SIG-M5 (cell line): Measurements from ENCODE around the gene GRPEL2.
"Not testable (repeated sequence)": the region's sequence is repeated elsewhere in the genome, so short reads cannot be mapped to it uniquely, and the experiment has no call there.

ENCODE experiments used
- DNase-seq: peaks from one replicate; lab custom pipeline; 2025; lab: John Stamatoyannopoulos, UW

The GRPEL2 gene

GRCh38 chr5:149376711-149377447 is 31.6 kb downstream of the GRPEL2 start:
- DNase-seq = no peak

DNA sequence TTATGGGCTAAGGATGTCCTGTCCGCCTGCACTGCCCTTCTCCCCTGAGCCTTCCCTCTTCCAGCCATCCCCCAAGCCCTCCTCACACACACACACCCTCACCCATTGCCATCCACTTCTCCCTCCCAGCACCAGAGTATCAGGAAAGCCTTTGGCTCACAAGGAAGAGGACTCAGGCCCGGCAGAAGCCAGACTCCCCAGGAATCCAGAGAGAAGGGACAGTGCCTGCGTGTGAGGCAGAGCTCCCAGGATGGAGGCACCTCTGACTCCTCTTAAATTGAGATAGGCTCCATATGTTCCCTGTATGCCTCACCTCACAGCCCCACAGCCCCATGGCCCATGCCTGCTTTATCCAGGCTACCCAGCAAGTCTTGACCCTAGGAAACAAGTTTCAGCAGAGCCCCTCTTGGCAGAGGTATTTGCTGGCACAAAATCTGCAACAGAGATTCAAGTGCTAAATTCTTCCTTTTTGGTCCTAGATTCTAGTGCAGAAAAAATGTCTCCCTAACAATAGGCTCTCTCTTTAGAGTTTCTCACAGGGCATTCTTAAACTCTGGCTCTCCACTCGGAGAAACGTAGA is 33.0 kb downstream of the GRPEL2 start:
- DNase-seq = no peak

GRCh38 chr5:149379177-149379761 is 34.0 kb downstream of the GRPEL2 start, which contains the start of gene IL17B:
TSS of gene IL17B (minus strand) at chr5:149379292. CDS start at chr5:149379225, 67 bp downstream.
- no peak for DNase-seq

DNA sequence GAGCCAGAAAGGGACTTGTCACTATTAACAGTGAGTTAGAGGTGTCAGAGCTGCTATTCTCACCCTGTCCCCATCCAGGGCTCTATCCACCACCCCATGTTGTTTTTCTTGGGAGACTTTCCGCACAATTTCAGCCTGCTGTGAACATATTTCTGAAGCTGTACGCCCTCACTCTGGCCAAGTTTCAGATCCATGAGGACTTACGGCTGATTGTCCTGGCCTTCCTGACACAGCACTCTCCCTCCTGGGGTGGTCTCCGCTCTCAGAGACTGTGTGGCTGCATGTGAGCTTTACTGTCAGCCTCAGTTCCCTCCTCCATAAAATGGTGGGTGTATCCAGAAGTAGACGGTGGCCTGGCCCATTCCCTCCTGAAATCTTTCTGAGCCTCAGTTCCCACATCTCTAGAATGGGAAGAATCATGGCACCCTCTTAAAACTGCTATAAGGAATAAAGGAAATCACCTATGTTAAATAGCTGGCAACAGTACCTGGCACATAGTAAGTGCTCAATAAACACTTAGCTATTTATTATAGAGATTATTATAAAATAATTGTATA is 34.6 kb downstream of the GRPEL2 start:
- DNase-seq = no peak

DNA sequence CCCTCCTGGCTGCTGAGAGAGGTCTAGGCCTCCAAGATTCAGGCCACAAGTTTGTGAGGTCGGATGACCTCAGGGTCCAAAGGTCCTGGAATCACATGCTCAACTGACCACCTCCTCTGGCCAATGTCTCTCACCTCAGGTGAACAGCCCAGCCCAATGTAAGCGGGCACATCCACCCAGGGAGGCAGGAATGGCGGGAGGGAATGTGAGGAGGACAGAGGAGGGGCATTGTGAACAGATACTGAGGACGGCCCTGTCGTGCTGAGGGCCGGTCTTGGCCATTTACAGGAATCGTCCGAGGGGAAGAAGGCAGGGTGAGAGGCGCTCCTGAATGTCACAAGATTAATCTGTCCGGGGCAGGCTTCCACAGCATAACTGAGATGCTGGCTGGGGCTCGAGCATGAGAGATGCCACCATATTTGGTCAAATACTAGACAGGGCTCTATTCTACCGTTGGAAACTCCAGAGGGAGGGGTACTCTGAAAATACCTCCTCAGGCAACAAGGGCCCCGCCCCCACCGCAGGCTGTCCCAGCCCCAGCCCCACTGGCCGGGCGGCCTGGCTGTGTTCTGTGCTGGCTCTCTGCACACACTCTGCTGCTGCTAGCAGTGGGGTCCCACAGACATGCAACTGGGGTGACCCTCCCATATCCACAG is 35.3 kb downstream of the GRPEL2 start:
- DNase-seq = no peak

GRCh38 chr5:149381261-149381985 is 36.1 kb downstream of the GRPEL2 start:
- no peak for DNase-seq

GRCh38 chr5:149381986-149382338 is 36.7 kb downstream of the GRPEL2 start:
- DNase-seq = no peak

GRCh38 chr5:149382517-149383220 is 37.4 kb downstream of the GRPEL2 start:
- no peak for DNase-seq

DNA sequence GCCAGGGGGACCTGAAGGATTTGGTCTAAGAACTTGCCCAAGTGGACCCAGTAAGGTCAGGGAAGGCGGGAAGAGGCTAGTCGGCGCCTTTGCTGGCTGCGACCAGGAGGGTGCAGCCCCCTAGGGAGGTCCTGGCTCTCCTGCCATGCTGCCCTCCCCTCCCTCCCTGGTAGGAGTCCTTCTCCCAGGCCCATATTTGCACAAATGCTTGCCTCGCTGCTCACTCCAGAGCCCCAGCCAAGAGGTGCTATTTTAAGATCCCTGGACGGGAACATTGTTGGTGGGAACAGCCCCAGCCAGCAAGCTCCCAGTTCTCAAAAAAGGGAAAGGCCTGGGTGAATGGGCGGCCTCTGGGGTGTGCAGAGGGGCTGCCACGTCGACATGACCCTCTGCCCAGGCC is 38.1 kb downstream of the GRPEL2 start:
- no peak for DNase-seq

- DNase-seq = no peak
These were observed 40.9 kb downstream of the GRPEL2 start for GRCh38 chr5:149386166-149386565.

DNA sequence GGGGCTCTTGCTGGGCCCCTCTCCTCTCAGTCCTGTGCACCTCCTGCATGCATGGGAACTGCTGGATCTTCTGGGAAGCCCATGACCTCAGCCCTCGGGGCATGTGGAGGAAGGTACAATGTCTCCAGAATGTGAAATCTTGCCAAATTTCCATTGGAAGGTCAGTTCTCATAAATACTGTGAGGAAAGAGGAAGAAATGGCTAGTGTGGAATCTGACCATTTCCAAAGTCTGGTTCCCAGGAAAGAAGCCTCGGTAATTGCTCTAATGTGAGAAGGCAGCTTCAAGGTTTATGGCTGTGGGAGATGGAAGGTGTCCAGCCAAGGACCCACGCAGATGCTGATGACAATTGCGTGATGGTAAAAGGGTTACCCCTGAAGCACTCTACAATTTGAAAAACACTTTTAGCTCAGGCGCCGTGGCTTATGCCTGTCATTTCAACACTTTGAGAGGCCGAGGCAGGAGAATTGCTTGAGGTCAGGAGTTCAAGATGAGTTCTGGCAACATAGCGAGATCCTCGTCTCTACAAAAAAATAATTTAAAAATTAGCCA is 41.9 kb downstream of the GRPEL2 start:
- no peak for DNase-seq

GRCh38 chr5:149387982-149388381 is 42.7 kb downstream of the GRPEL2 start:
- no peak for DNase-seq

DNA sequence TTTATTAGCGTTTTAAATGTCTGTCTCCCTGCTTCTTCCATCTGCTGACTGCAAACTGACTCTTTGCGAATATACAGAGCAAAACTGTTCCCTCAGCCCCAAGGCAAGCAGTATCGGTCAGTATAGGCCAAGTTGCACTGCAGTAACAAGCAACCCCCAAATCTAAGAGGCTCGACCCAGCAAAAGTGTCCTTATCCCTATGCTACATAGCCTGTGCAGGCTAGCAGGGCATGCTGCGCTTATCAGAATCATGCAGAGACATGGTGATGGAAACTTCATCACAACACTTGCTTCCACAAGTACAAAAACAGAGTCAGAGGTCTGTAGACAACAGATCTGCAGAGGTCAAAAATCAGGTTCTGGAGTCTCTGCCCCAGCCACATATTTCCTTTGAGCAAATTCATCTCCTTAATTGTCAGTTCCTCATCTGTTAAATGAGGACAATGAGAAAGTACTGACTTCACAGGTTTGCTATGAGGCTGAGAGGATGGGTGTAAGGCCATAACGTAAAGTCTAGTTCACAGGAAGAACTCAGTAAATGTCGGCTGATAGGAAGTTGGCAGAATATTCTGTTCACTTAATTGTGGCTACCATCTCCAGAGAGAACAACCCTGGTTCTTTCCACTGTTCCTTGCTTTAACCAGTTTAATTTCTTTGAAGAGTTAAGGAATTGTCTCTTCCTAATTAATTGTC is 43.3 kb downstream of the GRPEL2 start:
- DNase-seq = no peak

DNA sequence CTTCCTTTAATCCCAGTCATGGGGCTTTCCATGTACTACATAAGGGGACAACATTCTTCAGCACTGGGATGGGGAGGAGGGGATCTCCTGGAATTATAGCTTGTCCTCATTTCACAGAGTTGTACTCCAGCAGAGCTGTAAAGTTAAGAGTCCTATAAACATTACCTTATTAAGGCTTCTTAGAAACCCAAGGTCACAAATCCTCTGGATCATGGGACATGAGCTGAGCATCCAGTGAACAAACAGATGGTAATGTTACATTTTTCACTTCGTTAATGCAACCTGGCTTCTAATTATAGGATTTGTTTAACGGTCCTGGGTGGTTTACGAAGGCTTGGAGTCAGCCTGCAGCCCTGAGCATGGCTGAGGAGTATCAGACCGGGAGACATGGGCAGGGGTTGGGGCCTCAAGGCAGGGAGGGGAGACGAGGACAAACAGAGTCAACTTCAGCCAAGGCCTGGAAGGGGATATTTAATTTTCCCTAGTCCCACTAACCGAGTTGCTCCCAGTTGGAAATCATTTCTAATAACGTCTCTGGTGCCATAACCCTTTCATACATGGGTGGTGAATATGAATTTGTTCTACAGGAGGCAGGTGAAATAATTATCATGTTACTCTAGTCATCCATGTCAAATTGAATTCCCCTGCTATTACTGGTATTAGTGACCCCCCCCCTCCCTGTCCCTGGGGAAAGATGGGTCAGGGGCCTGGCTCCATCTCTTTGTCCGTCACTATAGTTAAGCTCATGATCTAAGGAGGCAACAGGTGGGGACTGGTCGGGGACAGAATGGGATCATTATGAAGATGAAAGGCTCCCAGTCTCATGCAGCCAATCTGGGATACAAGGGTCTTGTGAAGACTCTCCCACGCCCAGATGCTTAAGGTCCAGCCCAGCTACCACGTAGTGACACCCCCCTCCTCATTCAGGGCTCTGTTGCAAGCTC is 44.5 kb downstream of the GRPEL2 start:
- no peak for DNase-seq

DNA sequence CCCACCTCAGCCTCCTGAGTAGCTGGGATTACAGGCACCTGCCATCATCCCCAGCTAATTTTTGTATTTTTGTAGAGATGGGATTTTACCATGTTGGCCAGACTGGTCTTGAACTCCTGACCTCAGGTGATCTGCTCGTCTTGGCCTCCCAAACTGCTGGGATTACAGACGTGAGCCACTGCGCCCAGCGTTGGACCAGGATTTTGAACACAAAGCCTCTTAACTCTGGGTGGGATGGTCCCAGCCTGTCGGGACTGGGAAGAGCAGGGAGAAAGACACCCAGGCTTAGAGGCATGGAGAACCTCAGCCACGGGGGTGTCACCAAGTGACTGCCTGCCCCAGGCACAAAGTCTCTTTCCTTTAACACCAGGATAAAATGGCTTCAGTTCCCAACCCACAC is 45.8 kb downstream of the GRPEL2 start:
- not testable (repeated sequence) for DNase-seq

DNA sequence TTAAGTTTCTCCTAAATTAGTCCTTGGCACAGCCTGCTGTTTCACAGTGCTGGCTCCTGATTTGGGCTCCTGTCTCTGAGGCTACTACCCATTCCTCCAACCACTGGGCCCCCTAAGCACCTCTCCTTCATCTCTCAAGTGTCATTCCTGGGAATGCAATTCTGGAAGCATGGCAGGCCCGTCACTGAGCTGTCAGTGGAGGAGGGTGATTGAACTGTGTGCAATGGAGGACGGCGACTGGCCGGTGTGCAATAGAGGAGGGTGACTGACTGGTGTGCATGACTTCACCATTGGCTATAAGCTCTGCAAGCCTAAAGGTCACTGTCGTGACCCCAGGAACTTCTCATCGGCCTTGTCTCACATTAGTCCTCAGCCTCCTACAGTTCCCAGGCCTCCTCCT is 46.2 kb downstream of the GRPEL2 start:
- DNase-seq = no peak

DNA sequence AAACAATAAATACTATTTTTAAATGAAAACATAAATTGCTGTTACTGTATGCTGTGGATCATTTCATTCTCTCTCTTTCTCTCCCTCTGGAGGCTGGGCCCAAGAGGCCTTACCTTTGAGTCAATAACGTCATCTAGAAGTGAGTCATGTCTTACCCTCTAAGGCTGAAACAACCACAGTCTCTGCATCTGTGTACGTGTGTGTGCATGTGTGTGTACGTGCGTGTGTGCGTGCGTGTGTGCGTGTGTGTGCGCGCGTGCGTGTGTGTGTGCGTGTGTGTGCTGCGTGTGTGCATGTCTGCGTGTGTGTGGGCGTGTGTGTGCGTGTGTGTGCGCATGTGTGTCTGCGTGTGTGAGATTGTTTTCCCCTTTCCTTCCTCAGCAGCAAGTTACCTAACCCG is 47.4 kb downstream of the GRPEL2 start:
- DNase-seq = no peak

DNA sequence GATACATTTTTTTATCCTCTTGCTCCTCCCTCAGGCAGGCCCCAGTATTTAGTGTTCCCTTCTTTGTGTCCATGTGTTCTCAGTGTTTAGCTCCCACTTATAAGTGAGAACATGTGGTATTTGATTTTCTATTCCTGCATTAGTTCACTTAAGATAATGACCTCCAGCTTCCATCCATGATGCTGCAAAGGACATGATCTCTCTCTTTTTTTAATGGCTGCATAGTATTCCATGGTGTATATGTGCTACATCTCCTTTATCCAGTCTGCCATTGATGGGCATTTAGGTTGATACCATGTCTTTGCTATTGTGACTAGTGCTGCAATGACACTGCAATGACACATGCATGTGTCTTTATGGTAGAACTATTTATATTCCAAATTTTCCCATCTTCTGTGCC is 49.7 kb downstream of the GRPEL2 start:
- not testable (repeated sequence) for DNase-seq

- DNase-seq = no peak
These were observed 52.2 kb downstream of the GRPEL2 start for GRCh38 chr5:149397530-149397929.
